Prostate gland (tissue), 2 donors: Measurements from ENCODE around the gene BICRA.
"Not testable (repeated sequence)": the region's sequence is repeated elsewhere in the genome, so short reads cannot be mapped to it uniquely, and the experiment has no call there.

ENCODE experiments used
- POLR2AphosphoS5 ChIP-seq: sonication (generic); formaldehyde crosslinking; IDR thresholded peaks from one replicate; pipeline ENCODE4 v1.6.1; 2017; ENCODE audit warnings: antibody characterized with exemption
- TF ChIP-seq, protein P1 (sequence below), 4 experiments: fragments of 200-600 bp in 2 of 4; fragments of 450-650 bp in 2 of 4; sonication (generic) in 2 of 4; IDR thresholded peaks; 1 replicate in 3 of 4; 2 replicates in 1 of 4; pipeline ENCODE4 v1.5.1; 2016 to 2019; ENCODE audit warnings: antibody characterized with exemption in 4 of 4, mild to moderate bottlenecking in 2 of 4, moderate library complexity in 2 of 4

DNA sequence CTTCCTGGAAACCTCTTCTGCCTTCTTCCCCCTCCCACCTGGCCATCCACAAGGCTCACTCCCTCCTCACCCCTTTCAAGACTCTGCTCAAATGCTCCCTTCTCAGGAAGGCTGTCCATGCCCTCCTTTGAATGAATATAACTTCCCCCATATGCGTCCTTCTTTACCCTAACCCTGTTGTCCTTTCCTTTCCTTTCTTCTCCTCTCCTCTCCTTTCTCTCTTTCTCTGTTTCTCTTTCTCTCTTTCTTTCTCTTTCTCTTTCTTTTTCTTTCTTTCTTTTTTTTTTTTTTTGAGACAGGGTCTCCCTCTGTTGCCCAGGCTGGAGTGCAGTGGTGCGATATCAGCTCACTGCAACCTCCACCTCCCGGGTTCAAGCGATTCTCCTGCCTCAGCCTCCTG lies 119.4 kb downstream of the BICRA start:
- TF ChIP-seq, protein P1, sequence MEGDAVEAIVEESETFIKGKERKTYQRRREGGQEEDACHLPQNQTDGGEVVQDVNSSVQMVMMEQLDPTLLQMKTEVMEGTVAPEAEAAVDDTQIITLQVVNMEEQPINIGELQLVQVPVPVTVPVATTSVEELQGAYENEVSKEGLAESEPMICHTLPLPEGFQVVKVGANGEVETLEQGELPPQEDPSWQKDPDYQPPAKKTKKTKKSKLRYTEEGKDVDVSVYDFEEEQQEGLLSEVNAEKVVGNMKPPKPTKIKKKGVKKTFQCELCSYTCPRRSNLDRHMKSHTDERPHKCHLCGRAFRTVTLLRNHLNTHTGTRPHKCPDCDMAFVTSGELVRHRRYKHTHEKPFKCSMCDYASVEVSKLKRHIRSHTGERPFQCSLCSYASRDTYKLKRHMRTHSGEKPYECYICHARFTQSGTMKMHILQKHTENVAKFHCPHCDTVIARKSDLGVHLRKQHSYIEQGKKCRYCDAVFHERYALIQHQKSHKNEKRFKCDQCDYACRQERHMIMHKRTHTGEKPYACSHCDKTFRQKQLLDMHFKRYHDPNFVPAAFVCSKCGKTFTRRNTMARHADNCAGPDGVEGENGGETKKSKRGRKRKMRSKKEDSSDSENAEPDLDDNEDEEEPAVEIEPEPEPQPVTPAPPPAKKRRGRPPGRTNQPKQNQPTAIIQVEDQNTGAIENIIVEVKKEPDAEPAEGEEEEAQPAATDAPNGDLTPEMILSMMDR (IDR thresholded peaks at IDR 0.05) = not testable (repeated sequence)
- TF ChIP-seq POLR2AphosphoS5 = not testable (repeated sequence)
